Thyroid gland (tissue), 4 donors: ENCODE measurements around the gene ADGRF3.

ENCODE experiments used
- POLR2A ChIP-seq, 2 donors: fragments of 450-650 bp; IDR thresholded peaks; one replicate each; pipeline ENCODE4 v1.6.1; 2017; ENCODE audit warnings: antibody characterized with exemption in 2 of 2, mild to moderate bottlenecking in 2 of 2, moderate library complexity in 1 of 2
- TF ChIP-seq, protein P1 (sequence below), 6 experiments: fragments of 200-600 bp in 3 of 6; fragments of 450-650 bp in 3 of 6; sonication (generic) in 3 of 6; IDR thresholded peaks; one replicate each; pipeline ENCODE4 v1.5.1; 2016 to 2019; ENCODE audit warnings: antibody characterized with exemption in 6 of 6, mild to moderate bottlenecking in 2 of 6, inconsistent platforms in 1 of 6, moderate library complexity in 1 of 6

DNA sequence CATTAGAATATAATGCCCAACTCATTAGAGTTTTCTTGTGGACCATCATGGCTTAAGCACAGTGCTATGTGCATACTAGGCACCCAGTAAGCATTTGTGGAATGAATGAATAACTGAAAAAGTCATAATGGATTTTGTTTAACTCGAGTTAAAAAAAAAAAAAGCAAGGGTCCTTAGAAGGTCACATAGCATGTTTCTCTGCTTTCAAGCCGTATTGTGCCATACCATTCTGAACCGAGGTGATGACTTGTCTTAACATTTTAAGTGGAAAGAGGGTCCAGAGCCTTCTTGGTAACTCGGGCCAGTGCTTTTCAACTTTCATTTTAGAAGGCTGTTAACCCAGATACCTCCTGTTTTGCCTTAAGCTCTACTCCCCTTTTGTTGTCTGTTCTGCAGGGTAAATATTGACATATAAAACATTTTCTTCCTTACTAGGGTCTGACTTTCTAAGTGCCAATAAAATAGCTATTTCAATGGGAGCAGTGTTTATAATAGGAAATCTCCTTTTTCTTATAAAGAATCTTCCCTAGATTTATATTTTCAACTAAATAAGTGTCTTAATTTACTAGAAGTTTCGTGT, 787 bp upstream of the ADGRF3 start:
- TF ChIP-seq, protein P1, sequence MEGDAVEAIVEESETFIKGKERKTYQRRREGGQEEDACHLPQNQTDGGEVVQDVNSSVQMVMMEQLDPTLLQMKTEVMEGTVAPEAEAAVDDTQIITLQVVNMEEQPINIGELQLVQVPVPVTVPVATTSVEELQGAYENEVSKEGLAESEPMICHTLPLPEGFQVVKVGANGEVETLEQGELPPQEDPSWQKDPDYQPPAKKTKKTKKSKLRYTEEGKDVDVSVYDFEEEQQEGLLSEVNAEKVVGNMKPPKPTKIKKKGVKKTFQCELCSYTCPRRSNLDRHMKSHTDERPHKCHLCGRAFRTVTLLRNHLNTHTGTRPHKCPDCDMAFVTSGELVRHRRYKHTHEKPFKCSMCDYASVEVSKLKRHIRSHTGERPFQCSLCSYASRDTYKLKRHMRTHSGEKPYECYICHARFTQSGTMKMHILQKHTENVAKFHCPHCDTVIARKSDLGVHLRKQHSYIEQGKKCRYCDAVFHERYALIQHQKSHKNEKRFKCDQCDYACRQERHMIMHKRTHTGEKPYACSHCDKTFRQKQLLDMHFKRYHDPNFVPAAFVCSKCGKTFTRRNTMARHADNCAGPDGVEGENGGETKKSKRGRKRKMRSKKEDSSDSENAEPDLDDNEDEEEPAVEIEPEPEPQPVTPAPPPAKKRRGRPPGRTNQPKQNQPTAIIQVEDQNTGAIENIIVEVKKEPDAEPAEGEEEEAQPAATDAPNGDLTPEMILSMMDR (IDR thresholded peaks at IDR 0.05), result no peak
- no peak for TF ChIP-seq POLR2A (IDR thresholded peaks at IDR 0.05)
